Thoracic aorta (tissue), 2 donors: ENCODE results near the gene AGBL5. TPM values are rescaled to one million over a fixed set of nuclear protein-coding genes. Genes with fewer than 3 reads are reported as not detected.

Source experiments
- ATAC-seq: fragments of 150-250 bp; one replicate; pipeline ENCODE4 v1.8.0; 2017; ENCODE audit warnings: low read depth; ENCODE audit not compliant: insufficient number of reproducible peaks, low FRiP score
- DNase-seq: peaks from one replicate; pipeline ENCODE4 v3.0.0-alpha.2; 2020; ENCODE audit warnings: low spot score
- H3K27ac ChIP-seq, 2 donors: fragments of 200-600 bp; sonication (generic); 1 replicate in 1 of 2; 2 replicates in 1 of 2; pipeline ENCODE4 v1.5.1; 2016; ENCODE audit warnings: mild to moderate bottlenecking in 2 of 2, moderate library complexity in 2 of 2
- H3K27me3 ChIP-seq: fragments of 200-600 bp; sonication (generic); replicated peaks from 2 replicates; pipeline ENCODE4 v1.6.0; 2016; ENCODE audit warnings: mild to moderate bottlenecking; ENCODE audit not compliant: insufficient read depth
- H3K36me3 ChIP-seq: fragments of 200-600 bp; sonication (generic); one replicate; pipeline ENCODE4 v1.5.1; 2016
- H3K4me1 ChIP-seq, 2 donors: fragments of 200-600 bp; sonication (generic); 1 replicate in 1 of 2; 2 replicates in 1 of 2; pipeline versions ENCODE4 v1.5.1 to v1.6.0; 2016; ENCODE audit warnings: low read depth in 2 of 2, mild to moderate bottlenecking in 1 of 2; ENCODE audit not compliant: control insufficient read depth in 1 of 2
- H3K4me3 ChIP-seq: fragments of 200-600 bp; sonication (generic); 2 replicates; pipeline ENCODE4 v1.5.1; 2016; ENCODE audit warnings: mild to moderate bottlenecking
- H3K9me3 ChIP-seq: fragments of 200-600 bp; sonication (generic); 2 replicates; pipeline ENCODE4 v1.5.1; 2016
- total RNA-seq, 2 donors: library from RNA; depleted of rRNA; stranded (reverse); fragments of >200 nt; gene quantifications; one replicate each; pipeline versions ENCODE4 v1.1.0 to v1.2.3, GENCODE V29; 2016
- TF ChIP-seq, protein P1 (sequence below): fragments of 200-600 bp; sonication (generic); IDR thresholded peaks from one replicate; pipeline ENCODE4 v1.5.1; 2019; ENCODE audit warnings: antibody characterized with exemption

The AGBL5 gene
- total RNA-seq, 2 donors from 2014 or later: 7.8 to 10.8 TPM

DNA sequence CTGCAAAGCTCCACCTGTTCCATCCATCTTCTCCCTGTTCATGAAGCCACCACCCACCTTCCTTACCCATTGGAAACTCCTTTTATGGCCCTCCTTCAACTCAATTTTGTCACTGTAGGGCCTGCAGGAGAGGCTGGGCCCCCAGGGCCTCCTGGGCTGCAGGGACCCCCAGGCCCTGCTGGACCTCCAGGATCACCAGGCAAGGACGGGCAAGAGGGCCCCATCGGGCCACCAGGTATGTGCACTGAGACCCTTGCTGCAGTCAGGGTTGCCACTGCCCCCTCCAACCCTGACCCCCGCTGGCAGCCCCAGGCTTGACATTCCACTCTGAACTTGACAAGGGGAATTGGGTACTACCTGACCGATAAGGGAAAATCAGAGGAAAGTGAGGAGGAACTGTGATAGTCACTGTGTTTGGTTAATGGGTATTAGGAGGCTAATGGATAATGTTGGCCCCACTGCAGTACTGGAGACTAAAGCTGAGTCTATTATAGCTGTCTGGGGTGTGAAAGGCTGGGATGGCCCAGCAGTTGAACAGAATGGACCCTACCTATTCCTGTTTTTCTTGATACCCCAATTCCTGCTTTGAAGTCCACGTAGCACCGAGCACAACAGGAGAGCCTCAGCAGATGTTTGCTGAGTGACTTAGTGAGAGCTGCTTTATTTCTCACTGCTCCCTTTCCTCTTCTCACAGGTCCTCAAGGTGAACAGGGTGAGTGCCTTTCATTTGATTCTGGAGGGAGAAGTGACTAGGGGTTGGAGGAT is 33.0 kb downstream of the AGBL5 start:
- Histone ChIP-seq H3K27ac (peak overlapping the region in 1 of 2 donors; percentile 87), H3K9me3 (no peaks in the 10 kb centered on the region), H3K36me3 (peaks cover 14% of the 10 kb centered on the region), H3K4me3 (no peak overlapping the region), H3K27me3 (no peaks in the 10 kb centered on the region), H3K4me1 (peaks cover 34 to 67% of the 10 kb centered on the region in 2 donors)
- TF ChIP-seq, protein P1, sequence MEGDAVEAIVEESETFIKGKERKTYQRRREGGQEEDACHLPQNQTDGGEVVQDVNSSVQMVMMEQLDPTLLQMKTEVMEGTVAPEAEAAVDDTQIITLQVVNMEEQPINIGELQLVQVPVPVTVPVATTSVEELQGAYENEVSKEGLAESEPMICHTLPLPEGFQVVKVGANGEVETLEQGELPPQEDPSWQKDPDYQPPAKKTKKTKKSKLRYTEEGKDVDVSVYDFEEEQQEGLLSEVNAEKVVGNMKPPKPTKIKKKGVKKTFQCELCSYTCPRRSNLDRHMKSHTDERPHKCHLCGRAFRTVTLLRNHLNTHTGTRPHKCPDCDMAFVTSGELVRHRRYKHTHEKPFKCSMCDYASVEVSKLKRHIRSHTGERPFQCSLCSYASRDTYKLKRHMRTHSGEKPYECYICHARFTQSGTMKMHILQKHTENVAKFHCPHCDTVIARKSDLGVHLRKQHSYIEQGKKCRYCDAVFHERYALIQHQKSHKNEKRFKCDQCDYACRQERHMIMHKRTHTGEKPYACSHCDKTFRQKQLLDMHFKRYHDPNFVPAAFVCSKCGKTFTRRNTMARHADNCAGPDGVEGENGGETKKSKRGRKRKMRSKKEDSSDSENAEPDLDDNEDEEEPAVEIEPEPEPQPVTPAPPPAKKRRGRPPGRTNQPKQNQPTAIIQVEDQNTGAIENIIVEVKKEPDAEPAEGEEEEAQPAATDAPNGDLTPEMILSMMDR: no peak
- ATAC-seq (no peak), DNase-seq (no peak)

DNA sequence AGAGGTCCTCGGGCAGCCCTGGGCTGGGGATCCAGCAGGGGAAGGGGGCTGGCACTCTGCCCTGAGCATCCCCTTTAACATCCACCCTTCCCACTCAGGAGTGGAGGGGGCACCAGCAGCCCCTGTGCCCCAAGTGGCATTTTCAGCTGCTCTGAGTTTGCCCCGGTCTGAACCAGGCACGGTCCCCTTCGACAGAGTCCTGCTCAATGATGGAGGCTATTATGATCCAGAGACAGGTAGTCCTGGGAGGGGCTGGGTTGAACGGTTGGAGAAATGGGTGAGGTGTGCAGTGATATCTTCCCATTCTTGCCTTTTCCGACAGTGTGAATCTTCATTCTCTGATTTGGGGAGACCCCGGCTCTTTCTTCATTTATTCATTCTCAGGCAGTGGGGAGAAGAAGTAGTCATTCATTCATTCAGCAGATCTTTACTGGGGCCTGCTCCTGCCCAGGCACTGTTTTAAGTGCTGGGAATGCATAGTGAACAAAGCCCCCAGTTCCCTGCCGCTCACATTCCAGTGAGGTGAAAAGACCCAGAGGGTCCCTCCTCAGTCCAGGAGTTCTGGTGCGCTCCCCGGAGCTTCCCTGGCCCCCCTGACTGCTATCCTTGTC is 33.7 kb downstream of the AGBL5 start:
- DNase-seq (no peak), ATAC-seq (no peak)
- peak overlapping the region; percentile 83 for H3K4me3 ChIP-seq
- peaks cover 30 to 66% of the 10 kb centered on the region in 2 donors for H3K4me1 ChIP-seq
- H3K27ac ChIP-seq: peak overlapping the region; percentile 80 to 87
- no peaks in the 10 kb centered on the region for H3K9me3 ChIP-seq
- H3K27me3 ChIP-seq: no peaks in the 10 kb centered on the region
- TF ChIP-seq, protein P1: no peak
- peaks cover 14% of the 10 kb centered on the region for H3K36me3 ChIP-seq

DNA sequence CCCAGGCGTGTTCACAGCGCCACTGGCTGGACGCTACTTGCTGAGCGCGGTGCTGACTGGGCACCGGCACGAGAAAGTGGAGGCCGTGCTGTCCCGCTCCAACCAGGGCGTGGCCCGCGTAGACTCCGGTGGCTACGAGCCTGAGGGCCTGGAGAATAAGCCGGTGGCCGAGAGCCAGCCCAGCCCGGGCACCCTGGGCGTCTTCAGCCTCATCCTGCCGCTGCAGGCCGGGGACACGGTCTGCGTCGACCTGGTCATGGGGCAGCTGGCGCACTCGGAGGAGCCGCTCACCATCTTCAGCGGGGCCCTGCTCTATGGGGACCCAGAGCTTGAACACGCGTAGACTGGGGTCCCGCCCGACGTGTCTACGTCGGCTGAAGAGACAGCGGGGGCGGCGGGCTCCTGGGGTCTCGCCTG is 34.2 kb downstream of the AGBL5 start:
- Histone ChIP-seq H3K4me3 (peak overlapping the region; percentile 83), H3K27ac (peak overlapping the region; percentile 80 to 87), H3K27me3 (no peaks in the 10 kb centered on the region), H3K9me3 (no peaks in the 10 kb centered on the region), H3K36me3 (peaks cover 14% of the 10 kb centered on the region), H3K4me1 (peaks cover 25 to 61% of the 10 kb centered on the region in 2 donors)
- DNase-seq (no peak), ATAC-seq (peak; percentile 18)
- TF ChIP-seq, protein P1: no peak

DNA sequence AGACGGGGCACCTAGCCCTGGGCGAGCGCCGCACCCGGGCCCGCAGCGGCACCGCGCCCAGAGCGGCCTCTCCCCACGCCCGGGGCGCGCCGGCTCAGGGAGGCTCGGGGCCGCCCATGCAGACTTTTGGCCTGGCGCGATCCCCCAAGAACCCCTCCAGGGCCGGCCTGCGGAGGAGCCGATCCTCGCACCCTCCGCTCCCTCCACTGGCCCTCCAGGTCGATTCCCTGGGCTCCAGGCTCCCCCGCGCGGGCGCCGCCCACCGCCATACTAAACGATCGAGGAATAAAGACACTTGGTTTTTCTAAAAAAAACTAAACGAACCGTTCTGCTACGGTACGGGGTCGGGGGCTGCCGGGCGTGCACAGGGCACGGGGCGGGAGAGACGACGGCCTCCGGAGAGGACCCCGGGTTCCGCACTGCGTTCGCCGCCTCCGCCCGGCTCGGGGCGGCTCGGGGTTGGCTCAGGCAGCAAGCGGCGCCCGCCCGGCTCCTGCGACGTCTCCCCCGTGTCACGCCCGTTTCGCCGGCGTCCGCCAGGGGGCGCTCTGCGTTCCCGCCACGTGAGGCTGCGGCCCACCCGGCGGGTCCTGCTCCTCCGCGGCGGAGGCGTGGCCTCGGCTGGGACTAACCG is 34.7 kb downstream of the AGBL5 start:
- peak overlapping the region; percentile 80 to 87 for H3K27ac ChIP-seq
- ATAC-seq: peak; percentile 82
- TF ChIP-seq, protein P1: peak; percentile 95
- H3K4me3 ChIP-seq: peak overlapping the region; percentile 83
- DNase-seq: peak; percentile 72
- peaks cover 14% of the 10 kb centered on the region for H3K36me3 ChIP-seq
- H3K27me3 ChIP-seq: no peaks in the 10 kb centered on the region
- H3K9me3 ChIP-seq: no peaks in the 10 kb centered on the region
- peaks cover 21 to 57% of the 10 kb centered on the region in 2 donors for H3K4me1 ChIP-seq
